Natural killer cell (primary cell): Measurements from ENCODE around the gene SLC25A17. TPM values are rescaled to one million over a fixed set of nuclear protein-coding genes. Genes with fewer than 3 reads are reported as not detected.
"Not testable (repeated sequence)": the region's sequence is repeated elsewhere in the genome, so short reads cannot be mapped to it uniquely, and the experiment has no call there.

Source experiments
- ATAC-seq, 3 donors: fragments of 150-1000 bp in 2 of 3; fragments of 200-7000 bp in 1 of 3; cut with Tn5 transposase; 1 replicate in 1 of 3; 2 replicates in 2 of 3; pipeline ENCODE4 v1.10.0; 2021; ENCODE audit warnings: mild to moderate bottlenecking in 2 of 3, moderate library complexity in 2 of 3
- DNase-seq, 2 donors: peaks; one replicate each; pipeline versions ENCODE4 v3.0.0 to v3.0.0-alpha.2; 2013 to 2021; ENCODE audit warnings: mixed read lengths in 1 of 2
- H3K27ac ChIP-seq: one replicate; pipeline ENCODE4 v1.5.1; 2013; ENCODE audit warnings: mild to moderate bottlenecking, low read length
- H3K27me3 ChIP-seq: one replicate; pipeline ENCODE4 v1.6.1; 2013; ENCODE audit warnings: low read length; ENCODE audit not compliant: control insufficient read depth, insufficient read depth
- H3K36me3 ChIP-seq: one replicate; pipeline ENCODE4 v1.6.1; 2013; ENCODE audit warnings: low read length; ENCODE audit not compliant: control insufficient read depth, insufficient read depth
- H3K4me1 ChIP-seq: one replicate; pipeline ENCODE4 v1.6.1; 2013; ENCODE audit warnings: low read length; ENCODE audit not compliant: control insufficient read depth, insufficient read depth
- H3K4me3 ChIP-seq: one replicate; pipeline ENCODE4 v1.5.1; 2013; ENCODE audit warnings: low read length
- H3K9me3 ChIP-seq: one replicate; pipeline ENCODE4 v1.6.1; 2013; ENCODE audit warnings: low read length; ENCODE audit not compliant: control insufficient read depth, insufficient read depth
- H3K27ac Mint-ChIP-seq, 2 donors: one replicate each; pipeline ENCODE4 v1.8.0; 2022; ENCODE audit warnings: mild to moderate bottlenecking in 2 of 2, mixed read lengths in 2 of 2, moderate library complexity in 1 of 2
- H3K27me3 Mint-ChIP-seq, 2 donors: one replicate each; pipeline ENCODE4 v1.8.0; 2022; ENCODE audit warnings: low read depth in 2 of 2, mixed read lengths in 2 of 2
- H3K36me3 Mint-ChIP-seq: one replicate; pipeline ENCODE4 v1.8.0; 2022; ENCODE audit warnings: mixed read lengths
- H3K4me1 Mint-ChIP-seq, 2 donors: one replicate each; pipeline ENCODE4 v1.8.0; 2022; ENCODE audit warnings: mixed read lengths in 2 of 2
- H3K4me3 Mint-ChIP-seq: one replicate; pipeline ENCODE4 v1.8.0; 2022; ENCODE audit warnings: mild to moderate bottlenecking, moderate library complexity, mixed read lengths
- H3K9me3 Mint-ChIP-seq, 2 donors: one replicate each; pipeline ENCODE4 v1.8.0; 2022; ENCODE audit warnings: mixed read lengths in 2 of 2
- WGBS: methylation state at CpG from one replicate; pipeline ENCODE4 v1.1.7; 2013; ENCODE audit warnings: missing lambda C conversion rate; ENCODE audit not compliant: insufficient coverage; 5-methylcytosine and 5-hydroxymethylcytosine counted together
- intact Hi-C: fragments of 100-400 bp; cut with micrococcal nuclease; formaldehyde crosslinking; loops from one replicate; pipeline ENCODE4 v1.14.2; 2022
- total RNA-seq, 4 donors: library from RNA; stranded (reverse); fragments of 120-200 nt in 1 of 4; gene quantifications; one replicate each; pipeline versions ENCODE4 v1.2.3 to v1.2.4, GENCODE V29; 2013 to 2022
- TF ChIP-seq, protein P1 (sequence below): fragments of 200-600 bp; IDR thresholded peaks from one replicate; pipeline ENCODE4 v1.8.0; 2022; ENCODE audit warnings: antibody characterized with exemption

SLC25A17 gene
- total RNA-seq, 3 donors from 2014 or later (not counting 1 experiment from before 2014, with no cell fraction given) = 9.2 to 13.4 (median 10.0) TPM

DNA sequence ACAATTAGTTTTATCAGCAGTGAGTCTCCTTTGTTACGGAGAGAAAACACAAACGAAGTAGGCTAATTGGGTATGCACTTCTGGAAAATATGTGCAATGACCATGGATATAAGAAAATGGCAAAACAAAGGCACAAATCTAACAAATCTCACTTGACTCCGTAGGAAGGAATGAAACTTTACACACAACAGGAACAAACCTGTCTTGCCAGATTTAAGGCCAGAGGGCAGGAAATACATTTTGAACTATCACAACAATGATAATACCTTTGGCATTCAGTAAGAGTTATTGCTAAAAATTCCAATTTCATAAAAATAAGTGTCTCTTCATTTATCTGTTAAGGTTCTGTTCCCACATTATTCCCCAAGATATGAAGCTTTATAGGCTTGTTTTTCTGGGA lies 36.6 kb downstream of the SLC25A17 start:
- Histone ChIP-seq H3K36me3 (peaks cover 15% of the 10 kb centered on the region), H3K27me3 (no peaks in the 10 kb centered on the region), H3K27ac (no peak overlapping the region), H3K4me1 (no peaks in the 10 kb centered on the region), H3K4me3 (no peak overlapping the region), H3K9me3 (no peaks in the 10 kb centered on the region)
- WGBS = 100% methylated on average over 3 of the region's 3 CpGs
- Mint-ChIP-seq H3K27me3 (no peaks in the 10 kb centered on the region), H3K27ac (no peak overlapping the region), H3K4me1 (no peaks in the 10 kb centered on the region), H3K4me3 (no peak overlapping the region), H3K36me3 (no peaks in the 10 kb centered on the region), H3K9me3 (no peaks in the 10 kb centered on the region)
- TF ChIP-seq, protein P1, sequence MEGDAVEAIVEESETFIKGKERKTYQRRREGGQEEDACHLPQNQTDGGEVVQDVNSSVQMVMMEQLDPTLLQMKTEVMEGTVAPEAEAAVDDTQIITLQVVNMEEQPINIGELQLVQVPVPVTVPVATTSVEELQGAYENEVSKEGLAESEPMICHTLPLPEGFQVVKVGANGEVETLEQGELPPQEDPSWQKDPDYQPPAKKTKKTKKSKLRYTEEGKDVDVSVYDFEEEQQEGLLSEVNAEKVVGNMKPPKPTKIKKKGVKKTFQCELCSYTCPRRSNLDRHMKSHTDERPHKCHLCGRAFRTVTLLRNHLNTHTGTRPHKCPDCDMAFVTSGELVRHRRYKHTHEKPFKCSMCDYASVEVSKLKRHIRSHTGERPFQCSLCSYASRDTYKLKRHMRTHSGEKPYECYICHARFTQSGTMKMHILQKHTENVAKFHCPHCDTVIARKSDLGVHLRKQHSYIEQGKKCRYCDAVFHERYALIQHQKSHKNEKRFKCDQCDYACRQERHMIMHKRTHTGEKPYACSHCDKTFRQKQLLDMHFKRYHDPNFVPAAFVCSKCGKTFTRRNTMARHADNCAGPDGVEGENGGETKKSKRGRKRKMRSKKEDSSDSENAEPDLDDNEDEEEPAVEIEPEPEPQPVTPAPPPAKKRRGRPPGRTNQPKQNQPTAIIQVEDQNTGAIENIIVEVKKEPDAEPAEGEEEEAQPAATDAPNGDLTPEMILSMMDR = no peak
- DNase-seq (no peak), ATAC-seq (no peak)
- intact Hi-C loops = no loop called here

DNA sequence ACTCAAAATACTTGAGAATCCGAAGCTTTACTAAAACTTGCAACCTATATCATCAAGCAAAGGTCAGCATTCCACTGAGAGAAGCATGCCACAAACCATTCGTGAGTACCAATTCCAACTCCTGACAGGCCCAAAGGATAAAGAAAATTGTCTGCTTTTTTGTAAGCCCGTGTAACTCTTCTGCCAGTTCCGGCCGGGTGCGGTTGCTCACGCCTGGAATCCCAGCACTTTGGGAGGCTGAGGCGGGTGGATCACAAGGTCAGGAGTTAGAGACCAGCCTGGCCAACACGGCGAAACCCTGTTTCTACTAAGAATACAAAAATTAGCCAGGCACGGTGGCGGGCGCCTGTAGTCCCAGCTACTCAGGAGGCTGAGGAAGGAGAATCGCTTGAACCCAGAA lies 37.4 kb downstream of the SLC25A17 start:
- H3K4me1 ChIP-seq, H3K27ac ChIP-seq, H3K4me3 ChIP-seq, H3K9me3 Mint-ChIP-seq, H3K9me3 ChIP-seq, H3K4me3 Mint-ChIP-seq, intact Hi-C loops, H3K27ac Mint-ChIP-seq, DNase-seq, H3K36me3 Mint-ChIP-seq, H3K27me3 Mint-ChIP-seq, ATAC-seq, H3K4me1 Mint-ChIP-seq, H3K27me3 ChIP-seq: not testable (repeated sequence)
- peaks cover 18% of the 10 kb centered on the region for H3K36me3 ChIP-seq
- WGBS = 99% methylated on average over 14 of the region's 14 CpGs

GRCh38 chr22:40769761-40770160 lies 49.4 kb downstream of the SLC25A17 start:
- Histone ChIP-seq H3K27ac (no peak overlapping the region), H3K27me3 (no peaks in the 10 kb centered on the region), H3K4me1 (no peaks in the 10 kb centered on the region), H3K4me3 (no peak overlapping the region), H3K9me3 (no peaks in the 10 kb centered on the region), H3K36me3 (peaks cover 37% of the 10 kb centered on the region)
- DNase-seq (no peak), ATAC-seq (no peak)
- Mint-ChIP-seq H3K4me1 (peaks cover 3 to 7% of the 10 kb centered on the region in 2 donors), H3K9me3 (no peaks in the 10 kb centered on the region), H3K27me3 (no peaks in the 10 kb centered on the region), H3K36me3 (peaks cover 2% of the 10 kb centered on the region), H3K4me3 (no peak overlapping the region), H3K27ac (no peak overlapping the region)
- TF ChIP-seq, protein P1 = no peak
- intact Hi-C loops = no loop called here
- over 99% methylated on average over 5 of the region's 6 CpGs for WGBS

DNA sequence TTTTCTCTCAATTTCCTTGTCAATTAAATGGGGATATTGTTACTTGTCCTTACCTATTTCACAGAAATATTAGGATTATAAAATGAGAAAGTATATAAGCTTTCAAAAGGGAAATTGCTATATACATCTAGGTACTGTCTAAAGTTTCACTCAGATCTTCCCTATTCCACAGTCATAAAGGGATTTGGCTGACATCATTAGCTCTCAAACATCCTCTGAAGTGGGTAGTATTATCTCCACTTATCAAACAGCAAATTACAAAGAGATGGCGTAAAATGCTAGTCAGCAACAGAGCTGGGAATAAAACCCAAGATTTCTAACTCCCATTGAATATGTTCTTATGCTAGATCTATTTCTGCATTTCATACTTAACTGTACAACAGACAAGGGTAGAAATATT lies 50.9 kb downstream of the SLC25A17 start:
- Histone ChIP-seq H3K27me3 (no peaks in the 10 kb centered on the region), H3K4me1 (no peaks in the 10 kb centered on the region), H3K36me3 (peaks cover 29% of the 10 kb centered on the region), H3K9me3 (no peaks in the 10 kb centered on the region), H3K4me3 (no peak overlapping the region), H3K27ac (no peak overlapping the region)
- ATAC-seq (no peak), DNase-seq (no peak)
- Mint-ChIP-seq H3K9me3 (no peaks in the 10 kb centered on the region), H3K27me3 (no peaks in the 10 kb centered on the region), H3K4me1 (peaks cover 5 to 10% of the 10 kb centered on the region in 2 donors), H3K4me3 (no peak overlapping the region), H3K36me3 (no peaks in the 10 kb centered on the region), H3K27ac (no peak overlapping the region)
- intact Hi-C loops = no loop called here
- TF ChIP-seq, protein P1 = no peak
- 100% methylated on average over 1 of the region's 1 CpG for WGBS
